HepG2 (cell line): ENCODE measurements around the gene SNX9. TPM values are rescaled to one million over a fixed set of nuclear protein-coding genes. Genes with fewer than 3 reads are reported as not detected.

ENCODE experiments used
- EHMT2 ChIP-seq: fragments of 200-600 bp; sonication (generic); IDR thresholded peaks from 2 replicates; pipeline ENCODE4 v1.7.0; 2017; ENCODE audit warnings: antibody characterized with exemption, low read depth, low read length, borderline replicate concordance
- GATAD1 ChIP-seq: IDR thresholded peaks from 2 replicates; pipeline ENCODE4 v1.6.1; 2016; ENCODE audit warnings: missing genetic modification reagents, missing compliant biosample characterization
- HDAC6 ChIP-seq: fragments of 200-600 bp; sonication (generic); IDR thresholded peaks from 2 replicates; pipeline ENCODE4 v1.7.0; 2017; ENCODE audit warnings: mild to moderate bottlenecking, antibody characterized with exemption, low read length, low read depth
- HINFP ChIP-seq: sonication (generic); formaldehyde crosslinking; IDR thresholded peaks from 2 replicates; pipeline ENCODE4 v1.4.0; 2020; ENCODE audit warnings: low read depth, mild to moderate bottlenecking, missing genetic modification reagents
- HNRNPH1 ChIP-seq: fragments of 200-400 bp; formaldehyde crosslinking; optimal IDR thresholded peaks from 2 replicates; pipeline ENCODE3; 2017; ENCODE audit warnings: mild to moderate bottlenecking, low read depth, low read length
- KAT8 ChIP-seq: IDR thresholded peaks from 2 replicates; pipeline ENCODE4 v1.6.1; 2016; ENCODE audit warnings: missing genetic modification reagents, missing compliant biosample characterization
- KLF11 ChIP-seq: IDR thresholded peaks from 2 replicates; pipeline ENCODE4 v1.6.1; 2016; ENCODE audit warnings: missing compliant biosample characterization
- MLX ChIP-seq: IDR thresholded peaks from 2 replicates; pipeline ENCODE4 v1.6.1; 2016
- NFIB ChIP-seq: sonication (generic); formaldehyde crosslinking; IDR thresholded peaks from 2 replicates; pipeline ENCODE4 v1.9.0; 2021; ENCODE audit warnings: missing genetic modification reagents, mild to moderate bottlenecking, borderline replicate concordance
- NFRKB ChIP-seq: fragments of 450-650 bp; IDR thresholded peaks from 2 replicates; pipeline ENCODE4 v1.6.1; 2017
- NPAS2 ChIP-seq: sonication (generic); formaldehyde crosslinking; IDR thresholded peaks from 2 replicates; pipeline ENCODE4 v1.8.0; 2022; ENCODE audit warnings: mild to moderate bottlenecking, missing genetic modification reagents, borderline replicate concordance
- PAF1 ChIP-seq: IDR thresholded peaks from 2 replicates; pipeline ENCODE4 v1.6.1; 2016; ENCODE audit warnings: missing genetic modification reagents, missing compliant biosample characterization
- PRMT3 ChIP-seq: sonication (generic); formaldehyde crosslinking; IDR thresholded peaks from 2 replicates; pipeline ENCODE4 v1.8.1; 2022; ENCODE audit warnings: low read depth, mild to moderate bottlenecking, moderate library complexity, missing genetic modification reagents, borderline replicate concordance
- SKI ChIP-seq: fragments of 450-650 bp; IDR thresholded peaks from one replicate; pipeline ENCODE4 v1.6.1; 2018; ENCODE audit warnings: mild to moderate bottlenecking; ENCODE audit not compliant: partially characterized antibody
- SMAD3 ChIP-seq: sonication (generic); formaldehyde crosslinking; IDR thresholded peaks from 2 replicates; pipeline ENCODE4 v1.4.0; 2020; ENCODE audit warnings: missing genetic modification reagents
- ZFP37 ChIP-seq: sonication (generic); formaldehyde crosslinking; IDR thresholded peaks from 2 replicates; pipeline ENCODE4 v1.4.0; 2020; ENCODE audit warnings: missing genetic modification reagents, borderline replicate concordance
- ZFP90 ChIP-seq: sonication (generic); formaldehyde crosslinking; IDR thresholded peaks from 2 replicates; pipeline ENCODE4 v1.8.0; 2022; ENCODE audit warnings: missing genetic modification reagents, mild to moderate bottlenecking, inconsistent platforms, borderline replicate concordance
- ZNF362 ChIP-seq: sonication (generic); formaldehyde crosslinking; IDR thresholded peaks from 2 replicates; pipeline ENCODE4 v1.4.0; 2020; ENCODE audit warnings: missing genetic modification reagents, mild to moderate bottlenecking, borderline replicate concordance
- ZSCAN9 ChIP-seq: IDR thresholded peaks from 2 replicates; pipeline ENCODE4 v1.6.1; 2016; ENCODE audit warnings: borderline replicate concordance
- polyA plus RNA-seq, 8 experiments: library from polyadenylated mRNA; depleted of rRNA in 3 of 8; stranded (reverse) in 7 of 8; unstranded in 1 of 8; fragments of >200 nt; fragmentation: Illumina TruSeq in 4 of 8; extraction: Trizol in 4 of 8; gene quantifications; 2 replicates each; pipeline versions ENCODE4 v1.2.1 to v1.2.3, GENCODE V29; 2011 to 2016; ENCODE audit warnings: low read depth in 4 of 8, missing spikeins in 1 of 8, mixed read lengths in 1 of 8; ENCODE audit not compliant: insufficient read depth in 1 of 8
- total RNA-seq, 5 experiments: library from RNA; depleted of rRNA; stranded (reverse); fragments of >200 nt; fragmentation: Illumina TruSeq; extraction: Trizol; gene quantifications; 2 replicates each; pipeline ENCODE4 v1.2.3, GENCODE V29; 2016; ENCODE audit warnings: low read depth in 1 of 5
- TF ChIP-seq, protein P1 (sequence below): sonication (generic); formaldehyde crosslinking; IDR thresholded peaks from 2 replicates; pipeline ENCODE4 v1.5.1; 2020; ENCODE audit warnings: missing genetic modification reagents, mild to moderate bottlenecking, borderline replicate concordance
- TF ChIP-seq, protein P2 (sequence below): sonication (generic); formaldehyde crosslinking; IDR thresholded peaks from 2 replicates; pipeline ENCODE4 v1.4.0; 2020; ENCODE audit warnings: missing genetic modification reagents, borderline replicate concordance

SNX9 gene
- total and polyA plus RNA-seq, 2 of the 13 experiments (the other 11 are each of a cell fraction or from before 2014, with no cell fraction given): 21.9 to 36.0 TPM

DNA sequence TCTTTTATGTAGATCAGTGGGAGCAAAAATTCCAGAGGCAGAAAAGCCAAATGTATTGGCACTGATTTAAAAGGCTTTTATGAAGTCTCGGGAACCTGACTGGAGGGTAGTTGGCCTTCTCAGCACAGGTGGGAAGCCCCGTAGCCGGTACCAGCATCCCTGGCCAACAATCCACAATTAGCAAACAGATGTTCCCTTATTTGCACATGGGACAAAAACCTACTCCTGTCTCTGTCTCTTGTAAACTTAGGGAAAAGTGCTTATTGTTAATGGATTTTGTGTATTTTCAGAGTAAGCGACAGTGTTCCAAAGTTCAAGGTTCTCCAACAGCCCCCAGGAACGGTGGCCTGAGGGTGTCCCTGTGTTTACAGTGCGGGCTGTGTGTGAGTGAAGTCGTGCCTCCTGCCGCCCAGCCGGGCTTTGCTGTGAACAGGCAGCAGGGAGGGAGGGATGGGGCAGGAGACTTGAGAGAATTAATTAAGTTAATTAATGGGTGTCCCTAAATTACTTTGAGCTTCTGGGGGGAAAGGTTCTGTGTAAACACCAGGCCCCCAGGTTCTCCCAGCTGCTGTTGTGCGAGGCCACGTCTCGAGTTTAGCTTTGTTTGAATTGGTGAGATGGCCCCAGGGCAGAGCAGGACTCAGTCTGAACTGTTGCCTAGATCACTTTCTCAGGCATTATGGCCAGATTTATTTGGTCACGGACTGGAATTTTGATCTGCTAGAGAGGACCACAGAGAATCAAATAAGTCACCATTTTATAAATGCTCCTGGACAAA is 162.5 kb downstream of the SNX9 start (continued):
- TF ChIP-seq MLX (CRISPR knock-in tag) (peak; percentile 94), HNRNPH1 (no peak), ZNF362 (CRISPR knock-in tag) (peak; percentile 87; the same call in 1 of the 2 replicates), HINFP (CRISPR knock-in tag) (peak; percentile 68), SMAD3 (CRISPR knock-in tag) (peak; percentile 96), PAF1 (no peak), PRMT3 (CRISPR knock-in tag) (peak; percentile 89; the same call in 1 of the 2 replicates), EHMT2 (no peak), HDAC6 (no peak), SKI (peak; percentile 96), KAT8 (CRISPR knock-in tag) (peak; percentile 88), NPAS2 (CRISPR knock-in tag) (no peak), KLF11 (peak; percentile 85; the same call in 1 of the 2 replicates), NFIB (CRISPR knock-in tag) (no peak), ZFP37 (CRISPR knock-in tag) (peak; percentile 78; the same call in 1 of the 2 replicates), ZSCAN9 (CRISPR knock-in tag) (peak; percentile 59), GATAD1 (CRISPR knock-in tag) (peak; percentile 74), ZFP90 (CRISPR knock-in tag) (peak; percentile 62; the same call in 1 of the 2 replicates), NFRKB (no peak)
- TF ChIP-seq, protein P1, sequence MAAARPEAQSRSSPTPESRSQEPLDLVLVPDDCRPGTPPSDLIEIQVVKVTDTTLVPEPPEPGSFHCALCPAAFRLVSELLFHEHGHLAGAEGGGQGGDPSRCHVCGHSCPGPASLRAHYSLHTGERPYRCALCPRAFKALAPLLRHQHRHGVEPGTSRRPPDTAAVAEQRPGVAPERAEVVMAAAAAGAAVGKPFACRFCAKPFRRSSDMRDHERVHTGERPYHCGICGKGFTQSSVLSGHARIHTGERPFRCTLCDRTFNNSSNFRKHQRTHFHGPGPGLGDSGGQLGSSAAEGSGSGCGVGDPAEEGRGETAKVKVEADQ: peak; percentile 62; the same call in 1 of the 2 replicates
- TF ChIP-seq, protein P2, sequence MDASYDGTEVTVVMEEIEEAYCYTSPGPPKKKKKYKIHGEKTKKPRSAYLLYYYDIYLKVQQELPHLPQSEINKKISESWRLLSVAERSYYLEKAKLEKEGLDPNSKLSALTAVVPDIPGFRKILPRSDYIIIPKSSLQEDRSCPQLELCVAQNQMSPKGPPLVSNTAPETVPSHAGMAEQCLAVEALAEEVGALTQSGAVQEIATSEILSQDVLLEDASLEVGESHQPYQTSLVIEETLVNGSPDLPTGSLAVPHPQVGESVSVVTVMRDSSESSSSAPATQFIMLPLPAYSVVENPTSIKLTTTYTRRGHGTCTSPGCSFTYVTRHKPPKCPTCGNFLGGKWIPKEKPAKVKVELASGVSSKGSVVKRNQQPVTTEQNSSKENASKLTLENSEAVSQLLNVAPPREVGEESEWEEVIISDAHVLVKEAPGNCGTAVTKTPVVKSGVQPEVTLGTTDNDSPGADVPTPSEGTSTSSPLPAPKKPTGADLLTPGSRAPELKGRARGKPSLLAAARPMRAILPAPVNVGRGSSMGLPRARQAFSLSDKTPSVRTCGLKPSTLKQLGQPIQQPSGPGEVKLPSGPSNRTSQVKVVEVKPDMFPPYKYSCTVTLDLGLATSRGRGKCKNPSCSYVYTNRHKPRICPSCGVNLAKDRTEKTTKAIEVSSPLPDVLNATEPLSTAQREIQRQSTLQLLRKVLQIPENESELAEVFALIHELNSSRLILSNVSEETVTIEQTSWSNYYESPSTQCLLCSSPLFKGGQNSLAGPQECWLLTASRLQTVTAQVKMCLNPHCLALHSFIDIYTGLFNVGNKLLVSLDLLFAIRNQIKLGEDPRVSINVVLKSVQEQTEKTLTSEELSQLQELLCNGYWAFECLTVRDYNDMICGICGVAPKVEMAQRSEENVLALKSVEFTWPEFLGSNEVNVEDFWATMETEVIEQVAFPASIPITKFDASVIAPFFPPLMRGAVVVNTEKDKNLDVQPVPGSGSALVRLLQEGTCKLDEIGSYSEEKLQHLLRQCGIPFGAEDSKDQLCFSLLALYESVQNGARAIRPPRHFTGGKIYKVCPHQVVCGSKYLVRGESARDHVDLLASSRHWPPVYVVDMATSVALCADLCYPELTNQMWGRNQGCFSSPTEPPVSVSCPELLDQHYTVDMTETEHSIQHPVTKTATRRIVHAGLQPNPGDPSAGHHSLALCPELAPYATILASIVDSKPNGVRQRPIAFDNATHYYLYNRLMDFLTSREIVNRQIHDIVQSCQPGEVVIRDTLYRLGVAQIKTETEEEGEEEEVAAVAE: peak; percentile 54; the same call in 1 of the 2 replicates
